Activated CD4-positive, alpha-beta T cell treated with anti-CD3 and anti-CD28 coated beads, Interleukin-10, Interleukin-2, amounts not matched to agents 100 ng/mL and 50 ng/mL, durations not matched to agents 16 hours and 8 hours (primary cell): ENCODE measurements around the gene ATF6.

ENCODE experiments used
- DNase-seq: peaks from one replicate; pipeline ENCODE4 v3.0.0-alpha.2; 2020

The ATF6 gene

DNA sequence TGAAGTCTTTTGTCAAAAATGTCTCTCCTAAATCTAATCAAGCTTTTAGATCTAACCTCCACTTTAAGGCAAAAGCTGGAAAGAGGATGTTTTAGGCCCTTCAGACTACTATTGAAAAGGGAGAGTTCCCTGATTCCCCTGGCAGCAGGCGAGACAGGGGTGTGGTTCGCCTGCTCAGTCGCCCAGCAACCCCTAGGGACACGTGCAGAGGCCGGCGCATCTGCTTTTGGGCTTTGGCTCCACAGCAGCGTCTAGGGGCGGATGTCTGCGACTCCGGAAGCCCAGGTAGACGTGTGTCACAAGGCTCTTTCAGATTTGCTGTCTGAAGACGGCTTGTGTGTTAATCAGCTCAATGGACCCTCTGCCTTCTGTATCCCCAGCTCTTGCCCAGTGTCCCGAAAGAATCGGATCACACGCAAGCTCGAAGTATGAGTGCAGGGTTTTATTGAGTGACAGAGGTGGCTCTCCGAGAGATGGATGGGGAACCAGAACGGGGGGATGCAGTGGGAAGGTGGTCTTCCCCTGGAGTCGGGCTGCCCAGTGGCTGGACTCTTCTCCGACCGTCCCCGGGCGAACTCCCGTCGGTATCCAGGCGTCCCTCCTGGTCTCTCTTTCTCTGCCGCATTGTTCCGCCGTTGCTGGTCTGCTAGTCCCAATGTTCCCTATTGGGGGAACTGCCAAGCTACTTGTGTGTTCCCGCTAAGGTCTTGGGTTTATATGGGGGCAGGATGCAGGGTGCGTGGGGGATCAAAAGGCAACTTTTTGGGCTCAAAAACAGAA is 212.1 kb downstream of the ATF6 start:
- no peak for DNase-seq

DNA sequence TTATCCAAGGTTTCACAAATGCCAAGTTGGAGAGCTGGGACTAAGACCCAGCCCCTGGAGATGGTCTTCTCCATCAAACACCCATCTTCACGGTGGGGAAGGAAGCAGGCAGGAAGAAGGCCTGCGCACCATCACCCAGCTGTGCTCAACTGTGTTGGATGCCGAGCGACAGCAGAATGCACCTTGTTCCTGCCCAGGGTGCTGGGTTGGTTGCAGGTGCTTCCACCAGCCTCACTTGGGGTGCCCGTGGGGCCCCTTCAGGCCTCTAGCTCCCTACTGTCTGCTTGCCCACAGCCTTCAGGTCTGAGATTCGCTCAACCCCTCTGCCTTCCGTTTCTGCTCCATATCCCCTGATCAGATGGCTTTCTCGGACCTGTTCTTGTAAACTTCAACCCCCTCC is 215.0 kb downstream of the ATF6 start:
- DNase-seq: no peak

DNA sequence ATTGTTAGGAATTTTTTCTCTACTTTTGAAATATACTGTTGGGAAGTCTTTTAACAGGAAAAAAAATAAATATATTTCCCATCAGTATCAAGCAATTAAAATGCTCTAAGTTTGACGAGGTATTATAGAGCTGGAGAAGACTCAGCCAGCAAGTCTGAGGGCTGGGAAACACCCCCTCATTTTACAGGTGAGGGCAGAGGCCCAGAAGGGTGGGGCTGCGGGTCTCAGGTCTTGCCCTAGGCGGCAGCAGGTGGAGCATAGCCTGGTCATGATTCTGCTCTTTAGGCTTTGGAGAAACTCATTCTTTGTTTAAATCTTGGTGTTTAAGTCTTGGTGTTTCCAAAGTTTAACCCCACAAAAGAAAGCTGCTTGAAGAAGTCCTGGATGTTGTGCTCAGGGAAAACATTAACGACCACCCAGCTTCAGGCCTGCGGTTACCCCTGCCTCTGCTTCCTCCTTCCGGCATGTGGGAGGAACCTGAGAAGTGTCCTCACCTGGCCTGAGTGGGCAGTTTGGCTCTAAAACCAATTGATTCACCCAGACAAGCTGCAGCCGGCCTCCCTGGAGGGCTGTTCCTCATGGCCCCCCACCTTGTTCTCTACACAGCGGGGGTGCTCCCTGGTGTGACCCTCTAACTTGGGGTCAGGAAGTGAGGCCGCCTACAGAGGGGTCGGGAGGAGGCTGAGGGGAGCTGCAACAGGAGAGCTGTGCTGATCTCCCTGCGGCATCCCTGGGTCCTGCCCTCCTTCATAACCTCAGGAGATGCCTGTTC is 215.8 kb downstream of the ATF6 start:
- DNase-seq: no peak

DNA sequence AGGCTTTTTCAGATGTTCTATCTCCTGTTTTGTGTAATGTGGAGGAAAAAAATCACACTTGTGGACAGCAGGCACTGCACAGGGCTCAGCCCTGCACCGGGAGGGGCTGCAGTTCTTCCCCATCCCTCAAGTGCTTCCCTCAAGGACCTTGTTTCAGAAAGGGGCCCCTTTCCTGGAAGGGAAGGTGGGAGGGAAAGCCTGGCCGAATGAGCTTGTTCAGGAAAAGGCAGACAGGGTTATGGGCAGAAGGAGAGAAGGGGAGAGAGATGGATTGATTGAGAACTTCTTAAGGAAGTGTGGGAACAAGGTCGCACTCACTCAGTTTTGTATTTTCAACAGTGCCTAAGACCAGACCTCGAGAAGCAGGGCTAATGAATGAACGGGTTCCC is 216.4 kb downstream of the ATF6 start:
- no peak for DNase-seq

DNA sequence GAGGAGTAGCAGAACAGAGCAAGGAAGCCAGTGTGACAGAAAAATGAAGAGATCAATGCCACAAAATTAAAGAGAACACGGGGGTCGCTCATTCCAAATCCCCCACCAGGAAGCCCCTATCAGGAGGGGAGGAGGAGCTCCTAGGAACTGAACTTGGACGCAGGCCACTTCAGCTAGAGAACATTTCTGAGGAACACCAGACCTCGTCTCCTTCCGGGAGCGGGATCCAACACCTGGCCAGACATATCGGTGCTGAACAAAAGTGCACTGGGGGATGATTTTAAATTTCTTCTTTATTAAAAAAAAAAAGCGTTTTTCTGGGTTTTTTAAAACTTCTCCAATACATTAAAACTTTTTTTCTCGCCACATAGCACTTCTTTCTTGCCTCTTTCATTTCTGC is 216.8 kb downstream of the ATF6 start:
- DNase-seq: no peak

DNA sequence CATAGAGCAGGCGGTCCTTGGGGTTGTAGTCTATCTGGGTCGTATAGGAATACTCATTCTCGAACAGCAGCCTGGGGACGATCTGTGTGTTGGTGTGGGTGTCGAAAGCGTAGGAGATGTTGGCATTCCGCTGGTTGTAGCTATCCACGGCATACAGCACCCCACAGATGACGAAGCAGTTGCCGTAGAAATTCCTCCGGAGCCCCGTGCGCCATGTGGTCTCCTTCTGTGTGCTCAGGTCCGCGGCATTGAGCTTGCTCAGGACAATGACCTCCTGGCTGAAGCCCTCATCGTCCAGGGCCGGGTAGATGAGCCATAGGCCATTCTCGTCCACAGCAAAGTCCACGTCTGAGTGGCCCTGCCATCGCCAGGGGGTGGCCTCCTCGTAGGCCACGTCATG is 217.6 kb downstream of the ATF6 start:
- DNase-seq: no peak

DNA sequence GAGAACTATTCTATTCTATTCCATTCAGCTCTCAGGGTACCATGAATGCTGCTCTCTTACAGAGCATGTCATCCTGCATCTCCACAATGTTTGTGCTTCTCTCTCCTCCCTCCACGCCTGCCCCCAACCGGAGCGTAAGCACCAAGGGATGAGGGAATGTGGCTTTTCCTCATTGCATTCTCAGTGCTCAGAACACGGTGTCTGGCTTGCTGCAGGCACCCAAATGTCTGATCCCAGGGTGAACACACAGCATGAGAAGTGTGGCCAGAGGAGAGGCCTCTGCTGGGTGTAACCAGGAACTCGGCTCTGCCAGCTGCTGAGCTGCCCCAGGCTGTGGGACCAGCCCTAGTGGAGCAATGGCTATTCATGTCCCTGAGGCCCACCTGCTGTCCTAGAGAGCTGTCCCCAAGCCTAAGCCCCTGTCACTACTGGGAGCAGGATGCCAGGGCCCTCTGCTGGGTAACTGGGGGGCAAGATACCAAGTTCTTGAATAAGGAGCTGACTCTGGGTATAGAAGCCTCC is 219.2 kb downstream of the ATF6 start:
- no peak for DNase-seq

DNA sequence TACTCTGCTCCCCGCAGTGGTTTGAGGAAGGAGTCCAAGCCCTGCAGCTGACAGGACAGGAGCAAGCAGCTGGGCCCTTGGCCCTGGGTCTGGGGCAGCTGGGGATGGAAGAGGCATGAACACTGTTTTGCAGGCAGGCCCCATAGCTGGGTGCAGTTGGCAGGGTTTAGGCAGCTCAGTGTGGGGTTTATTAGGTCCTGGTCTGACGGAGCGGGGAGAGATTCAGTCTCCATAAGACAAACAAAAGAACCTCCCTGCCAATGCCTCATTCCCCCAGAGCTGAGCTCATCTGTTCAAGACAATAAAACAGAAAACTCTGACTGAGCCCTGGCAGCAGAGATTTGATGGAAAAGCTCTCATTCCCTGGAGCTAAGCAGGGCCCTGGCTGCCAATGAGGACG is 220.2 kb downstream of the ATF6 start:
- DNase-seq: no peak

DNA sequence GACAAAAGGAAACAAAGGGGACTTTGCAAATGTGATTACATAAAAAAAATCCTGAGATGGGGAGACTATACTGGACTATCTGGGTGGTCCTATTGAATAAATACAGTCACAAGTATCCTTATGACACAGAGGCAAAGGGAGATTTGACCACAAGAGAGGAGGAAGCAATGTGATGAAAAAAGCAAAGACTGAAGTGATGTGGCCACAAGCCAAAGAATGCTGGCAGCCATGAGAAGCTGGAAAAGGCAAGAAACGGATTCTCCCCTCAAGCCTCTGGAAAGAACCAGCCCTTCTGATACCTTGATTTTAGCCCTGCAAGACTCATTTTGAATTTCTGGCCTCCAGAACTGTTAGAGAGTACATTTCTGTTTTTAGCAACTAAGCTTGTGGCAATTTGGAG is 221.2 kb downstream of the ATF6 start:
- no peak for DNase-seq

DNA sequence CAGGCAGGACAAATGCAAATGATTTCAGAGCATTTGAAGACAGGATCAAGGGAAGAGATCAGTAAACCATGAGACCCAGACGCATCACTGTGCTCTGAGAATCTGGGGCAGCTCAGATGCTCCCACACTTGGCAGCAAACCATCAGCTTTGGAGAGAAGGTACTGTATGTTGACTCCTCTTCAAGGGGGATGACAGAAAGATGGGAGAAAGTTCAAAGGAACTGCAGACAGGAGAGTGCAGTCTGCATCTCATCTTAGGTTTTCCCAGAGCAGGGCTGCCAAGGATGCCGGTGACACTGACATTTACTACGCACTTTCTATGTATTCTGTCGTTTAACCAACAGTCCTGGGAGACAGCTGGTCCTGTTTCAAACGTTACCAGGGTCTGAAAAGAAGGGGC is 221.8 kb downstream of the ATF6 start:
- no peak for DNase-seq

DNA sequence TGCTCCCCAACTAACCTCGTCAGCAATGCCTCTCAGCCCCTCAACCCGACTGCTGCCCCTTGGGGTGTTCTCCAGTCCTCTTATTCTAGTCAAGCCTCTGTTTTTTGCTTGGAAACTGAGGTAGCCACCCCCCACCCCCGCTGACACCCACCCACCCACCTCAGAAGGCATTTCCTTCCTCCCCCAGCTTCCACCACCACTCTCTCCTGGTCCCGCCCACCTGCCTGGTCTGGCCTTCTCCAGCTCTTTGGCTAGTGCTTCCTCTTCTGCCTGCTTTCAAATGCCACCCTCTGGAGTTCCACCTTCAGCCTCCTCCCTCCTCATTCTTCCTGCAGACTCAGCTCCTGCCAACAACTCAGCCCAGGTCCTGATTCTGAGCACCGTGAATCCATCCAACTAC is 222.3 kb downstream of the ATF6 start:
- no peak for DNase-seq

DNA sequence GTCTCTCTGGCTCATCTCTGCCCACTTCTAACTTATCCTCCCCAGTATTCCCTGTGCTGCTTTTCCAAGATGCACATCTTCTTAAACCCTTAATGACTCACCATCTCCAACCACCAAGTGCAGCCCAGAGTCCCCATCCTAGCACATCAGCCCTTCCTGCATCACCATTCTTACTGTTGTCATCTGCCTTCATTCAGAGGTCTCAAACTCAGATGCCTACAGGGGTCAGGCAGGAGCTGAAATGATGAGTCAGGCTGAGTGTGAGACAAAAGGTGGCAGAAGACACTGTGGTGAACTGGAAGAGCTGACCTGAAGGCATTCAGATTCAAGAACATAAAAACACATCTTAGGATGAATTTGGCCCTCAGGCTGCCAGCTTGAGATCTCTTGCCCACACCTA is 223.0 kb downstream of the ATF6 start:
- peak; percentile 2 for DNase-seq

DNA sequence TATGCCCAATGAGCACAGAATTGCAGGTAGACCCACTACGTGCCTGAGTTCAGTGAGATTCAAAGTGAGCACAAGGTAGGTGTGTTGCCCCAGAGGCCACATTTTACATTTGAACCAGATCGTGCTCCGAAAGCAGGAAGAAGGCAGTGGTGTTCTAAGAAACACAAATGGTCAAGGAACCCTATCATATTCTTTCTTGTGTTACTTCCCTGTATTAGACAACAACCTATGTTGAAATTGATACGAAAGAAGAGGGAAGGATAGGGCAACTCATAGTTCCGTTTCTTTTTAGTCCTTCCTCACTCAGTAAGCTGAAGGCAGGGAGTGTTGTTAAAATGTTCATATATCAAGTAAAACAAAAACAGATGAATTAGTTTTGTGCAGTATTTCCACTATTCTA is 223.7 kb downstream of the ATF6 start:
- DNase-seq: no peak

DNA sequence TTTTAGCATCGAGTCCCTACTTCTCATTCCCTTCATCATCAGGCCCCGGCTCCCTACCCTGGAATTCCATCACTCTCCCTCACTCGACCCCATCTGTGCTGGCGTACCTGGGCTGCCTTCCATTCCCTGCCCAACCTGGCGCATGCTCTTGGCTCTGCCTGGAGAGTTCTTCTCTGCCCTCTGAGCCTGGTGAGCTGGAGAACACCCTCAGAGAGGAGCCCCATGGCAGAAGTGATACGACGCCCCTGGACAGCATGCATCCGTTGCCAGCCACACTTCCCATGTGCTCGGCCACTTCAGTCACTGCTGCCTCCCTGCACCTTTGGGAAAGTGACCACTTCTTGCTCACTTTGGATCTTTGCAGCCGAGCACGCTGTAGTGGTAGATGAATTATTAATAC is 227.5 kb downstream of the ATF6 start:
- DNase-seq: no peak

DNA sequence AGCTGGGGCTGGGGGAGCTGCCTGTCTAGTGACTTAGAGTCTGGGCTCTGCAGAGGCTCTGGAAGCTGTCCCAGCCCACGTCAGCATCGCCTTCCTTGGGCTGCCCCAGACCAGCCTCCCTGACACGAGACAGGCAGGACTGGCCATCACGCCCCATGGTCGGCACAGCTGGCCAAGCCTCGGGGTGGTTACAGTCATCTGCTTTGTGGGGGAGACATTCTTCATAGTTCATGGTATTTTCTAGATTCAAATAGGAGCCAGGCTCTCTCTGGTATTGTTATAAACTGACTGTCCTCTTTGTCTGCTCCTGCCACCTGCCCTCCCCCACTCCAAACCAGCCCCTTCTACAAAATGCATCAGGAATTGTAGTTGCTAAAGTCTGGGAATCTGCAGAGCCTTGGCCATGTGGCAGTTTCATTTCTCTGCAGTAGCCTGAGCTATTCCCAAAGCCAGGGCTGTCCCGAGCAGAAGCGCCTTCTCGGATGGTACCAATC is 228.1 kb downstream of the ATF6 start:
- DNase-seq: no peak

DNA sequence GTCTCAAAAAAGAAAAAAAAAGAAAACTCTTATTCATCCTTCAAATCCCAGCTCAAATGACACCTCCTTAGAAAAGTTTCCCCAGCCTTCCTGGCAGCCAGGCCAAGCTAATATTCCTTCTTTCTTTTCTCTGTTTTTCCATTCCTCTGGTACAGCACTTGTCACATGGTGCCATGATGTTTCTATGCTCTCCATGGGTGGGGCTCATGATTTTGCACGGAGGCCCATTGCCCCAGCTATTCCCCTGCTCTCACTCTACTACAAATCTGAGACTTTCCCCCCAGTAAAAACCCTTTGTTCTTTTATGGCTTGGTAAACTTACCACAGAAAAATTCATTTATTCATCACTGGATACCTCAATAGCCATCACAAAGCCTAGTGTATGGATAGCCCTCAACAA is 231.0 kb downstream of the ATF6 start:
- DNase-seq: no peak

DNA sequence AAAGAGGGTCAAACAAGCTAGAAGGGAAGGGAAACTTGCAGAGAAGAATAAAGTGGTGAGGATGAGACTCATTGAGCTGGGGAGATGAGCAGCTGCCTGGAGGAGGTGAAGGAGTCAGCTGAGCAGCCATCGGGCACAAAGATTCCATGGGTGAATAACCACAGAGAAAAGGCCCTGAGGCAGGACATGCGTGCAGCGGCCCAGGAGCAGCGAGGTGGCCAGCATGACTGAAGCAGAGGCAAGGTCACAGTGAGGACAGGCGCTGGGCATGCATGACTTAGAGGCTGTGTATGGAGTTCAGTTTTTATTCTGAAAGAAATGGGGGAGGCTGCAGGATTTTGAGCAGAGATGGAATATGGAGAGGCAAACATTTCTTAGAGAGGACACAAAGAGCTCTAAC is 232.7 kb downstream of the ATF6 start:
- no peak for DNase-seq

DNA sequence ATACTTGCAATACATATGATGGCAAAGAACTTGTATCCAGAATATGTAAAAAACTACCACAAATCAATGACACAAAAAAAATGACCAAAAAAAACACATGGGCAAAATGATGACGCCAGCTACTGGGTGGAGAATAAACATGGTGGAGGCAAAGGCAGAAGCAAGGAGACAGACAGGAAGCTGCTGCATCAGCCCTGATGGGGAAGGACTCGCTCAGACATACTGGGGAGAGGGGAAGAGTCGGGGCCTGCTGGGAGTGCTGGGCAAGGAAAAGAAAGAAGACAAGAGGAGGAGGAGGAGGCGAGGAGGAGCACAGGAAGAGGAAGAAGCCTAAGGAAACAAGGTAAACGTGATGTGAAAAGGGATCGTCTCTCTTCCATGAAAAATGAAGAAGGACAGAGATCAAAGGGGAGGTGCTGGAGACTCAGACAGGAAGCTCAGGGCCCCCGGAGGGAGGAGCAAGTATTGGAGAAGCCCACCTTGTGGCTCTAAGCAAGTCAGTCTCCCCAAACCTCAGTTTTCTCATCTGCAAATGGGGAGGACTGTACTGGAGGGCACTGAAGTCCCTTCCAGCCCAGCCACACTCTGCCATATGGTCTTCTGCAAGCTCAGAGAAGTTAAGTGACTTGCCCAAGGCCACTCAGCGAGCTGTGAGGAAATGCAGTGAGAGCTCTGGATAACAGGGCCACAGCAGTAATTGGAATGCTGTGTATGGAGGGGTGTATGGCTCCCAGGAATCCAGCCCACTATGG is 233.4 kb downstream of the ATF6 start:
- DNase-seq: no peak

DNA sequence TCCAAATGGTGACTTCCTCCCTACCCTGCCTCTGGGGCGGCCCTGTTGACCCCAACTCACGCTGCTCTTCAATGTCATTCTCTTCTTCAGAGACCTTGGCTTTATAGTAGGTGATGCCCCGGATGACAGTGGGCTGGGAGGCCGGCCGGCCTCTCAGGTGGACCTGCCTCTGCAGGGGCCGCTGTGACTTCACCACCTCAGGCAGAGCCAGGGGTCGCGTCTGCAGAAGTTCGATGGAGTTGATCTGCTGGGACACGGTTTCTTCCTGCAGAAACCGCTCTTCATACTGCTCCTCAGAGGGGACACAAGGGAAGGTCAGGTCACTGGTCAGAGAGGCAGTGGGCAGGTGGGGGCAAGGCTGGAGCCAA is 233.9 kb downstream of the ATF6 start:
- no peak for DNase-seq

DNA sequence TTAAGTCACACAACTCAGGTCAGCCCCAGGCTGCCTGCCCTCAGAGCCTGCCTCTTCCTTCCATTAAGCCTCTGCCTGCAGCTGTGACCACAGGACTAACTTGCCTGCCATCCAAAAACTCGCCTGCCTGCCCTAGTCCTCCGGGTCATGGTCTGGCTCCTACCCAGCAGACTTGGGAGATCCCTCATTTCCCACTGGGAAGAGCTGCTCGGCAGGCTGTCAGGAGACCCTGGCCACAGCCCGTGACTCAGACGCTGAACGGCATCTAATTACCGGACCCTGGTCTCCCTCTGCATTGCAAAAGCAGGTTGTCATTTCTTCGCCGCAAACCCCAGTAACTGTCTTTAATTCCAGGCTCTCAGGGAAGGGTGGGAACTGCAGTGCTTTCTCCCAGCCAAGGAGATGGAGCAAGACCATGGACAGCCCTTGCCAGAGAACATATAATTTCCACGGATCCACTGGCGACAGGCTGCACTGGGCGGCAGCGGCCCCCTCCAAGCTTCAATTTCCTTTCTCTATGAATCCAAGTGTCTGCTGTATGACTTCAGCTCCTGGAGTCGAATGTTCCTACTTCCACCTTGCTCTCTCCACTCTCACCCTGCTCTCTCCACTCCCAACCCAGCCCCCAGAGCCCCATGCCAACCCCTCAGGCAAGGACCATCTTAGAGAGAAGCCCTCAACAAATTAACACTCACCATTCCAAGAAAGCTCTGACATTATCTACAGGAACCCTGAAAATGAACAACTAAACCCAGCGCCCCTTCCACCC is 237.1 kb downstream of the ATF6 start:
- no peak for DNase-seq

DNA sequence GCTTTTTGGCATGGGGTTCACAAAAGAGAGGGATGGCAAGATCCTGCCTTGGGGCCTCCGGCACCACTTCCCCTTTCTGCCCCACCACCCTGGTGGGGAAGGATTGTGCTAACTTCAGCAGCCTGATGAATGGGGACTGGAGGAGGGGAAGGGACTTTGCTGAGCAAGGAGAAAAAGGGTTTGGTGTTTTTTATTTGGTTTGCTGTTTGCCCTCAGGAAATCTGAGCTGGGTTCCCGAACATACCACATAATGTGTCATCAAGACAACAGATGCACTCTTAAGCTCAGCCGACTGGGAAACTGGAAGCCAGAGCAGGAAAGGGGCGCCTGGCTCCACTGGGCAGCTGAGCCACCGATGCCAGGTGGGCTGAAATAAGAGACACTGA is 237.7 kb downstream of the ATF6 start:
- peak; percentile 19 for DNase-seq

DNA sequence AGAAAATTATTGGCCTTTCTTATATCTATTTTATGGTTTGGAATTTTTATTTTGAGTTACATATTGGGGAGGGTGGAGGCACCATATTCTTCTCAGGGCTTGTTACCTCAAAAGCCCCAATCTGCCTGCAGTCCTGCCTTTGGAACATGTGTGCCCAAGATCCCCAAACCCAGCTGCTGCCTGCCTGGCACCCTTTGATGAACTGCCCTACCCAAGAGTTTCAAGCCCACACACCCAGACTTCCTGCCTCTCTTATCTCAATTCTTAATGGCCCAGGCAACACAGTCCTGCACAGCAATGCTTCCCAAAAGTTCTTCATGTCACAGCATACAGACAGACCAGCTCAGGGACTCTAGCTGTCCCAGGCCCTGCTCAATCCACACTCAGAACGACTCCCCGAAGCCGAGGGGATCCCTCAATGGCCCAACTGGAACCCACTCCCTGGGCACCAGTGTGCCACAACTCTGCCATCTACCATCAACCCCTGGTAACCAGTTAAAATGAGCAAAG is 238.4 kb downstream of the ATF6 start:
- no peak for DNase-seq

DNA sequence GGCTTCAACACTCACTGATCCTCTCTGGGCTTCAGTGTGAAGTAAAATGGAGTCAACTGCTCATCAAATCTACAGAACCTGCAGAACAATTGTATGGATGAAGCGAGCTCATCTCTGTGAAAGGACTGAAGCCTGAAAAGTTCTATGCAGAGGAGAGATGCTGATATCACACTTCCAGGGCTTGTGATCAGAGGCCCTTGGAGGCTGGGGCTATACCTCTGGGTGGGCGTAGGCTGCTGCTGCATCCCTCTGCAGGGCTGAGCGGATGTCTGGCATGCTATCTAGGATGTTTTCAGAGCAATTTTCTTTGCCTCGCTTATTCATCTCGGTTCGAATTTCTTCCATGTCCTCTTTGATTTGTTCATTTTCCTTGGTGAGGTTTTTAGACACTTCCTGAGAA is 240.0 kb downstream of the ATF6 start:
- DNase-seq: no peak
